ENCODE measurements around the gene PDE3B. TPM values are rescaled to one million over a fixed set of nuclear protein-coding genes. Genes with fewer than 3 reads are reported as not detected.
"Not testable (repeated sequence)": the region's sequence is repeated elsewhere in the genome, so short reads cannot be mapped to it uniquely, and the experiment has no call there.

Gene PDE3B
- total RNA-seq, 1 experiment from 2014 or later = not detected

DNA sequence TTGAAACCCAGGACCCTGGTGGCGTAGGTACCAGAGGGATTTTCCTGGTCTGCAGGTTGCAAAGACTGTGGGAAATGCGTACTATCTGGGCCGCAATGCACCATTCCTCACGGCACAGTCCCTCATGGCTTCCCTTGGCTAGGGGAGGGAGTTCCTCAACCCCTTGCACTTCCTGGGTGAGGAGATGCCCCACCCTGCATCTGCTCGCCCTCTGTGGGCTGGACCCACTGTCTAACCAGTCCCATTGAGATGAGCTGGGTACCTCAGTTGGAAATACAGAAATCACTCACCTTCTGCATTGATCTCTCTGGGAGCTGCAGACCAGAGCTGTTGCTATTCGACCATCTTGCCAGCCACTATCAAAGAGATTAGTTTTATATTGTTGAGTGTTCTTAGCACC is 100.1 kb downstream of the PDE3B start:
- DNase-seq (ENCODE audit: low read depth) = not testable (repeated sequence)

DNA sequence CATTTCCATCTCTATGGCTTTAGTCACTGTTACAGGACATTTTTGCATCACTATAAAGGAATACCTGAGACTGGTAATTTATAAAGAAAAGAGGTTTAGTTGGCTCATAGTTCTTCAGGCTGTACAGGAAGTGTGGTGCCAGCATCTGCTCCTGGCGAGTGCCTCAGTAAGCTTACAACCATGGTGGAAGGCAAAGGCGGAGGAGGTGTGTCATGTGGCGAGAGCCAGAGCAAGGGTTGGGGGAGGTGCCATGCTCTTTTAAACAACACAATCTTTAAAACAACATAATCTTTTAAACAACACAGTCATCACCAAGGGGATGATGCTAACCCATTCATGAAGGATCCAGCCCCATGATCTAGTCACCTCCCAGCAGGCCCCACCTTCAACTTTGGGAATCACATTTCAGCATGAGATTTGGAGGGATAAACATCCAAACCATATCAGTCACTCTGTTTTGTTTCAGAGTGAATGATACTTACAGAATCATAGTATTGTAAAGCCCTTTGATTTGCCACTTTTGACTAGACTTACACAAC is 103.3 kb downstream of the PDE3B start:
- DNase-seq (ENCODE audit: low read depth) = no peak

DNA sequence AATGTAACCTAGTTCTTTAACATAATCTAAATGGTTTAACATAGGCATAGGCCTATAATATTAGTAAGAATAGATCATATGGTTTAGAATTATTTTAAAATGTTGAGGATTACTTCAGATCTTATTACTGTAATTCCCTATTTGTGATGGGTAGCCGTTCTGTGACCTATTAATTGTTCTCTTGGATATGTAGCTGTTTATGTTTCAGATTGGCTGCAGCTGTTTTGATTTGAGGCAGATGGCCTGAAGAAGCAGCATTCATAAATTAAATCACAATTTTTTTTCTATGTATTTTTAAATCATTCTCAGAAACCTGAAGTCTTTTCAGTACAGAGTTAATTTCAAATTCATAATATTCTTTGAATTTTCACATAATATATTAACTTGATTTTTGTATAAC is 104.5 kb downstream of the PDE3B start:
- DNase-seq (ENCODE audit: low read depth) = no peak

DNA sequence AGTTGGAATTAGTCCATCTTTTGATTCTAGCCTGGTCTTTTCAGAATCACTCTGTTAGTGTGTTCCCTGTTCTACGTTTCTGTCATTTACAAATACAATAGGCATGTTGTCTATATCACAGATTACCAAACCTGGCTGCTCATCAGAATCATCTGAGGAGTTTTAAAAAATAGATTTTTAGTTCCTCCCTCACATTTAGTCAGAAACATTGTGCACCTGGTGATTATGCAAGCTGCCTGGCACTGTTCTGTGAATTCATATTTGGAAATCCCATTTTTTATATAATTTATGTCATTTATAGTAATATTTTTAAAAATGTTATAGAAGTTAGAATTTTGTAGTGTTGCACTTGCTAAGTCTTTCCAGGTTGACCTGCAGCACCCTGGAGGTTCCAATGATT is 107.3 kb downstream of the PDE3B start:
- DNase-seq (ENCODE audit: low read depth) = no peak

DNA sequence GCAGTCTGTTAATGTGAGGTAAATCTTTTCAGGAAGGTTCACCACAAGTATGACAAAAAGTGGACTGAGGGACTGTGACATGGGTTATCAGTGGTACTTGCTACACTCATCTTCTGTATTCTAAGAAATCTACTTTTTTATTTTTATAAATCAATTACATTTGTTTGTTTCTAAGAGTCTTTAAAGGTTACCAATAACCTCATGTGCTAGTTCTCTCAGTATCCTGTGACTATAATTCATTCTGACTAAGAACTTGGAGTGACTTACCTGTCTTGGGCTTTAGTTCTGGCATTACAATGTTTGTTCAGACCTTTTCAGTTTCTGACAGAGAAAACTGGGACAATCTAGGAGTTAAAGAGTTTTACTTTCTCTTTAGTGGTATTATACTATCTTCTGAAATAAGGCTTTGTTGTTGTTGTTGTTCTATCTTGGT is 108.4 kb downstream of the PDE3B start:
- DNase-seq (ENCODE audit: low read depth) = no peak

DNA sequence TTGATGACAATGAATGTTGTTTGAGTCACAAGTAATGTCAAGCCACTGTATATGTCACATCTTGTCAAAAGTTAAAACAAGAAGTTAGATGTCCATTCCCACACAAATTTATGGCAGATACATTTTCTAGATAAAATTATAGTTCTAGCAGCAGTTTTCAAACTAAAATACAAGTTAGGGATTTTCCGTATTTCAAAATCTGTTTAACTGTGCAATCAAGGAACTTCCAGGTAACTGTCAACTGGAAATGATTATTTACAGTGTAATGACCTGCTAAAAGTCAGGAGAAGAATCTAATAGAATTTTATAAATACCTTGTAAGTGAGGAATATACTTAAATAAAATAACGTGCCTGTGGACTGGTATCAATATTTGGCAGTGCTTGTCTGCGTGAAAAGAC is 111.5 kb downstream of the PDE3B start:
- DNase-seq (ENCODE audit: low read depth) = no peak

DNA sequence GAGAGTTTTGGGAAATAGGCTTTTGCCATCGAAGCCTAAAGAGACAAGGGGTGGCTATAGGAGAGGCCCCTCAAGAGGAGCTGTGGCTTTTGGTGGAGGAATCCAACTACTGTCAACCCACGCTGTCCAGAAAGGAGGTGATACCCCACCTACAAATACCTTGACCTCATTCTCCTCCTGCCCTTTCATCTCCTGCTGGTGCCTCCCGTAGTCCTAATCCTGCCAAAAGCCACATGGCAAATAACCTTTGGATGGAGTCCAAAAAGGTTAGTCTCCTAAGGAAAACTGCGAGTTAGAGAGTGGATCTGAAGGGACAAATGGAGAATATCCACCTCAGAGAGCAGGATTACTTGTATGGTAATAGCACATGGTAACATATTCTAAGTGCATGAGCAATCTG is 112.7 kb downstream of the PDE3B start:
- no peak for DNase-seq (ENCODE audit: low read depth)

DNA sequence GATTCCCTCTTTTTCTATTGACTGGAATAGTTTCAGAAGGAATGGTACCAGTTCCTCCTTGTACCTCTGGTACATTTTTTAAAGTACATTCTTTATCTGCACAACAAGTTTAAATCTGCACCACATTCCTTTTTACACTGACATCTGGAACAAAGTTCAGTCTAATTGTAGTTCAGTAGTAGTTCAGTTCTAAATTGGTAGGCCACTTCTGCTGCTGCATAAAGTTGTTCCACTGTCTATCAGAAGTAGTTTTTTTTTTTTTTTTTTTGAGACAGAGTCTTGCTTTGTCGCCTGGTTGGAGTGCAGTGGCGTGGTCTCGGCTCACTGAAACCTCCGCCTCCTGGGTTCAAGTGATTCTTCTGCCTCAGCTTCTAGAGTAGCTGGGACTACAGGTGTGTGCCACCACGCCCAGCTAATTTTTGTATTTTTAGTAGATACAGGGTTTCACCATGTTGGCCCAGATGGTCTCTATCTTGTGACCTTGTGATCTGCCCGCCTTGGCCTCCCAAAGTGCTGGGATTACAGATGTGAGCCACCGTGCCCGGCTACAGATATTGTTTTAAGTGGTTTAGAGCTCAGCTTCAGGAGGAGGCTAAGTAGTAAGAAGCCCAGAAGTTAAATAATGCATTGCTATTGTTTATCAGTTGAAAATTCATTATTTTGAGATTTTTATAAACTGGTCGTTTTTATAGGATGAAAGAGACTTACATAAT is 115.9 kb downstream of the PDE3B start:
- not testable (repeated sequence) for DNase-seq (ENCODE audit: low read depth)

DNA sequence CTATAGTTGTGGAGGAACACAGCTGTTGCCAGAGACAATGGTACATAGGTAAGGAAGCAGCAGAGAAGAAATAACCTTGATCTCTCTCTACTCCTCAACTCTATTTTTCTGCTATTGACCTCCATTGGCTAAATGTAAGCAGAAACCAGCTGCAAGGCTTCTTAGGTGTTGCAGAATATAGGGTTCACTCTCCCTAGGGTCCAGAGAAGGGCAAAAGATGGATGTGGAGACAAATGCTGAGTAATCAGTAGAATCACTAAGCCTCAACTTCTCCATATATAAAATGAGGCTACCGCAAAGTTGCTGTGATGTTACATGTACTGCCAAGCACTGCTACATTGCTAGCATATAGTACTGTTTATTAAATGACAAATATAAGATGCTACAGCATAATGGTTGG is 120.6 kb downstream of the PDE3B start:
- DNase-seq (ENCODE audit: low read depth) = no peak

DNA sequence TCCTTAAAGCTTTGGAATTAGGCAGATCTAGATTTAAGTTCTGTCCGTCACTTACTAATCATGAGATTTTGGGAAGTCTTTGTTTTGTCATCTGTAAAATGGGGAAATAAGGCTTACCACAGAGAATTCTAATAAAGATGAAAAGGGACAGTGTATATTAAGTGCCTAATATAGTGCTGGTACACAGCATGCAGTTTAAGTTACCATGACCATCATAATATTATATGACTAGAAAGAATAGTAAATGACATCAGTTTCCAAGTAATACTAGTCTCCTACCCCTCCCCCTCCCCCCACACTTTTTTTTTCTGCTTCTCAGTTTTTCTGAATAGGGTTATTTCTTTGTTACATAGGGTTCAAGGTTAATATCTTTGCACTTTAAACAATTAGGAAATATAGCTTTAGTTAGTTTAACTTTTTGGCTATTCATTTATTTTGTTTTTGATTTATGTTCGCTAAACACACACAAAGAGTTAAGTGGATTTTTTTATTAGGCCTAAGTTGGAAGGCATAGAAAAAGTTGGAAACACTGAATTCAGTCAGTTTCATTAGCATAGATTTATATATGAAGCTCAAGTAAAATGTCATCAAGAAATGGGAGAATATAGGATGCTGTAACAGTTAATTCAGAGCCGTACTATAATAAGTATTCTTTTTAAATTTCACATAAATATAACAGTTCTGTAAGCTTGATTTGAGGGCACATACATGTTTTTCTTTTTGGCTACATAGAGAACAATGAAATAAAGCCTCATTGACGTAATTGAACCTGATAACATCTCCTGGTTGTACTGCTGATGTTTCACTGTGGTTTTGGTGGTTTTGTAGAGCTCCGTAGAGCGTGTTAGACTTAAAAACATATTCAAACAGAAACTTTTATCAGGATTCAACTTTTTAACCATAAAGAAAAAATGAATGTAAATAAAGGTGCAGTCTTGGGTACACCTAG is 121.2 kb downstream of the PDE3B start:
- DNase-seq (ENCODE audit: low read depth) = peak; percentile 37

DNA sequence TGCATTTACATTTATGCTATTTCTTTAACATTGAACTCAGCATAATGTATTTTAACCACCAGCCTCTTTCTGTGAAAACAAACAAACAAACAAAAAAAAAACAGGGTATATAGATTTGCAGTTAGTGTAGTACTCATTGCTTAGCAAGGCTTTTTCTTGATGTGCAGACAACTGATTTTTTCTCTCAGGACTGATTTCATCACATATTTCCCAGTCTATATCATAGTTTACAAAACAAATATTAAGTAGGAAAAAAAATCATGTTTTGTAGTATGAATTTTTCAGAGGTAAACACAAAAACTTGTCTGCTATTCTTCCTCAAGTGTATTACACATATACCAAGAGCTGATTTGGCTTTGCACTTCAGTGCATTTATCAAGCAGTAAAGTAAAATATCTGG is 123.0 kb downstream of the PDE3B start:
- no peak for DNase-seq (ENCODE audit: low read depth)

DNA sequence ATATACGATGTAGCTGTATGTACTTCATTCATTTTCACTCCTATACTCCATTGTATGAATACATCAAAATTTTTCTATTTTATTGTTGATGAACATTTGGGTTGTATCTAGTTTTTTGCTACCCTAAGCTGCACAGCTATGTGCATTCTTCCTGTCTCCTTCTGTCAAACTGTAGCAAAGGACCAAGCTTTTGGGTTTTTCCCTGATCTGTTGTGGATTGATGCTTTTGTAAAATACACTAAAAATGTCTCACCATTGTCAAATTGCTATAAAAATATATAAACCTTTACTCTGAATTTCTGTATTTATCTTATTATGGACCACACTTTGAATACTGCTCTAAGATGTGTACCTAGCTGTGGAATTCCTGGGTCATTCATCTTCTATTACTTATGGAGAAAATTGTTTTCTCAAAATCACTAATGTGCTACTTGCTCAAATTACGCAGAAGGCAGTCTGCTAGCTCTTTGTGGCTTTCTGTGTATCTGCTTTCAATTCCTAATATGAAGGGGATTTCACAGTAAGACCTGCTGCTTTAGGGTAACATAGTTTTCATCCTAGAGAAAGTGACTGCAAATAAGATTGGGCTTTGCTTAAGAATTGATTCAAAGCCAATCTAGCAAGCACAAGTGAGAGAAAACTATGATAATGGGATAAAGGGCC is 125.1 kb downstream of the PDE3B start:
- no peak for DNase-seq (ENCODE audit: low read depth)

DNA sequence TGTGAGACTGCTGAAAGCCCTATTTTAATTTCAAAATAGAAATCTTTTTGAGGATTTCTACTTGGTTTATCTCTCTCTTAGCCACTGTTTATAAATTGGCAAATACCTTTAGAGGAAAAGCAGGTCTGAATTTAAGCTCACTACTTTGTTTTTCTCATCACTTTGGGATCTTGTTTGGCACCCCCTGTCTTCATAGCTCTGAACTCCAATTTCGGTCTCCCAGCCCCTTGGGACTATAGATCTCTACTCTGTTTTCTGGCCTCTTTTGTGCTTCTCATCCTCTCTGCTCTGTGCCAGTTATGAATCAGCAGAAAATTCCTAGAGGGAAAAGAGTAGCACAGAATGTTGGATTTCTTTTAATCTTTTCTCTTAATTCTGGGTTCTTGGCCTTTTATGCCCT is 130.2 kb downstream of the PDE3B start:
- DNase-seq (ENCODE audit: low read depth) = no peak

DNA sequence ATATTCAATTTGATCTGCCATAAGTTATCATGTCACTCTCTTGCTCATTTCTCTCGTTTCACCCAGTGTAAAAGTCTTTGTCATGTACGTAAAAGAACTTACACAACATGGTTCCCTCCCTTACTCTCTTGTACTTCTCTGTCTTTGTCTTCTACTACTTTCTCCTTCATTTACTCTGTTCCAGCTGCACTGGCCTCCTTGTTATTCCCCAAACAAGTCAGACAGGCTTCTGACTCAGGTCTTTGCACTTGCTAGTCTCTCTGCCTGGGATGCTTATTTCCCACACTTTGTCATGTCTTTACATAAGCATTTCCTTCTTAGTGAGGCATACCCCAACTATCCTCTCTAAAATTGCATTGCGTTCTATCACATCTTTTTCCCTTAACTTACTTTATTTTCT is 131.1 kb downstream of the PDE3B start:
- no peak for DNase-seq (ENCODE audit: low read depth)

DNA sequence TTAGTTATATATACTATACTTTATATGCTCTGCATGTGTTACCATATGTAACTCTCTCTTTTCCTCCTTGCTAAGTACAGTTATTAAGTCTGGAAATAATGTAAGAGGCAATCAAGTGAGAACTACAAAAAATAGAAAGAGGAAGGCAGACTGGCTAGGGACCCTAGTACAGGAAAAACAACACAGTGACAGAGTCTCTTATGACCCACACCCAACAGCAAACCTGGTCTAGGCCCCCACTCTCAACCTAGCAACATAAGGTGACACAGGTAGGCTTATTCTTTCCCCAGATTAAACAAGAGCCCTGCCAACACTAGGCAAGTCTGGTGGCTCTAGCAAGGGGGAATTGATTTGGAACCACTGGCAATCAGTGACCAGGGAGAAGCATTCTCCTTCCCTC is 132.3 kb downstream of the PDE3B start:
- no peak for DNase-seq (ENCODE audit: low read depth)

DNA sequence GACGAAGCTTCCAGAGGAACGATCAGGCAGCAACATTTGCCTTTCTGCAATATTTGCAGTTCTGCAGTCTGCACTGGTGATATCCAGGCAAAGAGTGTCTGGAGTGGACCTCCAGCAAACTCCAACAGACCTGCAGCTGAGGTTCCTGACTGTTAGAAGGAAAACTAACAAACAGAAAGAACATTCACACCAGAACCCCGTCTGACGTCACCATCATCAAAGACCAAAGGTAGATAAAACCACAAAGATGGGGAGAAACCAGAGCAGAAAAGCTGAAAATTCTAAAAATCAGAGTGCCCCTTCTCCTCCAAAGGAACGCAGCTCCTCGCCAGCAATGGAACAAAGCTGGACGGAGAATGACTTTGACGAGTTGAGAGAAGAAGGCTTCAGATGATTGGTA is 134.9 kb downstream of the PDE3B start:
- not testable (repeated sequence) for DNase-seq (ENCODE audit: low read depth)

DNA sequence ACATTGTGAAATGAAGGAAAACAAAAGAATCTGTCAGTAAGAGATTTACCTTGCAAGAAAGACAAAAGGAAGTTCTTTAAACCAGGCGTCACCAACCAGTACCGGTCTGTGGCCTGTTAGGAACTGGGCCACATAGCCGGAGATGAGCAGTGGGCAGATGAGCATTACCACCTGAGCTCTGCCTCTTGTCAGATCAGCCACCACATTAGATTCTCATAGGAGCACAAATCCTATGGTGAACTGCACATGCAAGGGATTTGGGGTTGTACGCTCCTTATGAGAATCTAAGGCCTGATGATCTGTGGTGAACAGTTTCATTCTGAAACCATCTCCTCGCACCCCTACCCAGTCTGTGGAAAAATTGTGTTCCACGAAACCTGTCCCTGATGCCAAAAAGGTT is 140.2 kb downstream of the PDE3B start:
- DNase-seq (ENCODE audit: low read depth) = no peak

DNA sequence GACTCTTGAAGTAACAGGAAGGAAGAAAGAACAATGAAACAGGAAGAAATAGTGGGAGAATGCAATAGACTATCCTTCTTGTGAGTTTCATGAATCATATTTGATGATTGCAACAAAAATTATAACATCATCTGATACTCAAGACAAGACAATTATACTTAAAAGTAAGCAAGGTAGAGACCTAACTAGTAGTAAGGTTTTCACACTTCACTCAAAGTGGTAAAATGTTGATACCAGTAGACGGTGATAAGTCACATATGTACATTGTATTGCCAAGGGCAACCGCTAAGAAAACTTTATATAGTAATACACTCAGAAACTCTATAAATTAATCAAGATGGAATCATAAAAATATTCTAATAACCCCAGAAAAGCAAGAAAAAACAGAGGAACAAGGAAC is 140.6 kb downstream of the PDE3B start:
- no peak for DNase-seq (ENCODE audit: low read depth)

DNA sequence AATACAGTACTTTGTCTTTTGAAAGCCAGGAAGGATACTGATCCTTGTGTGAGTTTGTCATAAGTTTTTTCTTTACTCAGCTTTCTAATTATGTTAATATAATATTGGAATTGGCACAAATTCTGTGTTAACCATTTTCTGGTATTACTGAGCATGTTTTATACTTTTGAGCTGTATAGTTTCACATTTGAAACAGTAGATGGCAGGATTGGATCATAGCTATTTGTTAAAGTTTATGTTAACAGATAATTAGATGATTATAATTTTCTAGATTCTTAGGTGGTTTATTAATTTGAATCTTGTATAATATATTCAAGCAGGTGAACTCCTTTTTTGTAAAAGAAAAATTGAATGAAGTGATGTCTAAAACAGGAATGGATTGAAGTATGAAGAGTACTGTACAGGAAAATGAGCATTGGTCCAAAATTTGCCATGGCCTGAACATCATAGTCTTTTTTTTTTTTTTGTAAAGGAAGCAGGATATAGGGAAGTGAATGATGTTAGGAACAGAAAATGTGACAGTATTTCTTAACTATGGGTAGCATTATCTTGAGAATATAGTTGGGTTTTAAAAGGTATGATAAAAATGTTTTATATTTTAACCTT is 146.4 kb downstream of the PDE3B start:
- DNase-seq (ENCODE audit: low read depth) = no peak

DNA sequence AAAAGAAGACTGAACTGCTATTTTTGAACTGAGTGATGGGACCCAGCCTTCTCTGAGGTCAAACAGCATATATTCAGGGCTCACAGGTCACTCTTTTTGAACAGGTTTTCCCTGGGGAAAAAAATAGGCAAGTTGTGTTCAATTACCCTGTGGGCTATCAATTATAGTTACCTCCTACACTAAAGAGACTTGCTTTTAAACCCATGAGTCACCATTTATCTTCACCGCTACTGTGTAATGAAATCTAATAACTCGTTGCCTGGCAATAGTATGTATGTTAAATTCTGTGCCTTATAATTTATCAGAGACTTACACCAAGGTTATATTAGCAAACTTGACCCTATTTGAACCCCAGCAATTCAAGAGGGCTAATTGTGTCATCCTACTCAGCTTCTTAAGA is 149.9 kb downstream of the PDE3B start:
- DNase-seq (ENCODE audit: low read depth) = no peak

DNA sequence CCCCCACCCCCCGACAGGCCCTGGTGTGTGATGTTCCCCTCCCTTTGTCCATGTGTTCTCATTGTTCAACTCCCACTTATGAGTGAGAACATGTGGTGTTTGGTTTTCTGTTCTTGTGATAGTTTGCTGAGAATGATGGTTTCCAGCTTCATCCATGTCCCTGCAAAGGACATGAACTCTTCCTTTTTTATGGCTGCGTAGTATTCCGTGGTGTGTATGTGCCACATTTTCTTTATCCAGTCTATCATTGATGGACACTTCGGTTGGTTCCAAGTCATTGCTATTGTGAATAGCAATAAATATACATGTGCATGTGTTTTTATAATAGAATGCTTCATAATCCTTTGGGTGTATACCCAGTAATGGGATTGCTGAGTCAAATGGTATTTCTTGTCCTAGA is 152.4 kb downstream of the PDE3B start:
- not testable (repeated sequence) for DNase-seq (ENCODE audit: low read depth)

DNA sequence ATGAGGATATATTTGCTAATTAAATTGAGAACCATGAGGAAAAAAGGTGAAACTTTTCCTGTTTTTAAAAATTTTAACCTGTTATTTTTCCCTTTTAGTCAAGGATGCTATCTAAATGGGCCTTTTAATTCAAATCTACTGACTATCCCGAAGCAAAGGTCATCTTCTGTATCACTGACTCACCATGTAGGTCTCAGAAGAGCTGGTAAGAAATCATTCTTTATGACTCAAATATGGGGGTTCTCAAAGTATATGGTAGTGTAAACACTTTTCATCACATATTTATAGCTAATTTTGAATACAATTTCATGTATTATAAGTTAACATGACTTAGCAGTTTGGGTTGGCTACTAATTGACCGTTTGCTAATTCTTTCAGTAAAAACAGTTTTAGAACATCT is 160.2 kb downstream of the PDE3B start:
- no peak for DNase-seq (ENCODE audit: low read depth)
